Activated B cell treated with CpG ODN at 0.5 μM for 24 hours (primary cell): ENCODE data around the gene ZFHX3. TPM values are rescaled to one million over a fixed set of nuclear protein-coding genes. Genes with fewer than 3 reads are reported as not detected.

Experiments used
- ATAC-seq: fragments of 200-7000 bp; cut with Tn5 transposase; one replicate; pipeline ENCODE4 v1.10.0; 2021; ENCODE audit warnings: low read depth, mild to moderate bottlenecking, moderate library complexity
- CTCF ChIA-PET: fragments of 350-600 bp; sonication (Branson Sonifier 250); formaldehyde crosslinking; loops from one replicate; lab custom pipeline; 2021; ENCODE audit warnings: antibody characterized with exemption; lab: Charles Lee
- POLR2A ChIA-PET: fragments of 350-600 bp; sonication (Branson Sonifier 250); formaldehyde crosslinking; loops from one replicate; lab custom pipeline; 2021; ENCODE audit warnings: antibody characterized with exemption; lab: Charles Lee
- DNase-seq: peaks from one replicate; pipeline ENCODE4 v3.0.0; 2022
- H3K27ac Mint-ChIP-seq: one replicate; pipeline ENCODE4 v1.8.0; 2020; ENCODE audit warnings: mixed read lengths
- H3K27me3 Mint-ChIP-seq: one replicate; pipeline ENCODE4 v1.8.0; 2021; ENCODE audit warnings: mixed read lengths
- H3K36me3 Mint-ChIP-seq: one replicate; pipeline ENCODE4 v1.8.0; 2021; ENCODE audit warnings: low read depth, mixed read lengths
- H3K4me1 Mint-ChIP-seq: one replicate; pipeline ENCODE4 v1.8.0; 2021; ENCODE audit warnings: mixed read lengths
- H3K4me3 Mint-ChIP-seq: one replicate; pipeline ENCODE4 v1.8.0; 2020; ENCODE audit warnings: mild to moderate bottlenecking, mixed read lengths
- H3K9me3 Mint-ChIP-seq: one replicate; pipeline ENCODE4 v1.8.0; 2020; ENCODE audit warnings: mixed read lengths
- CTCF ChIP-seq: fragments of 200-600 bp; IDR thresholded peaks from one replicate; pipeline ENCODE4 v1.8.0; 2022; ENCODE audit warnings: antibody characterized with exemption, mild to moderate bottlenecking
- intact Hi-C: fragments of 100-400 bp; cut with micrococcal nuclease; formaldehyde crosslinking; loops from one replicate; pipeline ENCODE4 v1.15.1; 2024
- total RNA-seq: library from RNA; stranded (reverse); gene quantifications from 2 replicates; pipeline ENCODE4 v1.2.3, GENCODE V29; 2022

The ZFHX3 gene
- total RNA-seq, 1 donor from 2014 or later: 9.2 TPM

GRCh38 chr16:73066927-73067670 lies 19.2 kb upstream of the ZFHX3 start:
- Mint-ChIP-seq H3K27ac (no peak overlapping the region), H3K4me3 (no peak overlapping the region), H3K36me3 (no peaks in the 10 kb centered on the region), H3K27me3 (peaks cover 66% of the 10 kb centered on the region), H3K4me1 (peaks cover 41% of the 10 kb centered on the region), H3K9me3 (no peaks in the 10 kb centered on the region)
- ATAC-seq (no peak), DNase-seq (no peak)
- ChIA-PET POLR2A (no interaction called here), CTCF (no interaction called here)
- intact Hi-C loops: loop anchor here (5.0 kb wide), 1 partner anchor 35 kb away; no protein-coding TSS in a partner anchor
- TF ChIP-seq CTCF: no peak

- no peak overlapping the region for H3K27ac Mint-ChIP-seq
- DNase-seq: no peak
- intact Hi-C loops: loop anchor here (5.0 kb wide), 1 partner anchor 34 kb away; no protein-coding TSS in a partner anchor
- no peaks in the 10 kb centered on the region for H3K9me3 Mint-ChIP-seq
- CTCF ChIA-PET: no interaction called here
- POLR2A ChIA-PET: no interaction called here
- no peaks in the 10 kb centered on the region for H3K36me3 Mint-ChIP-seq
- ATAC-seq: no peak
- H3K4me3 Mint-ChIP-seq: no peak overlapping the region
- no peak for TF ChIP-seq CTCF
- H3K27me3 Mint-ChIP-seq: peaks cover 67% of the 10 kb centered on the region
- H3K4me1 Mint-ChIP-seq: peaks cover 41% of the 10 kb centered on the region
Measured at GRCh38 chr16:73066331-73066926, 18.5 kb upstream of the ZFHX3 start.

- H3K36me3 Mint-ChIP-seq: no peaks in the 10 kb centered on the region
- DNase-seq (no peak), ATAC-seq (no peak)
- H3K27me3 Mint-ChIP-seq: peaks cover 64% of the 10 kb centered on the region
- peaks cover 36% of the 10 kb centered on the region for H3K4me1 Mint-ChIP-seq
- no peaks in the 10 kb centered on the region for H3K9me3 Mint-ChIP-seq
- ChIA-PET CTCF (no interaction called here), POLR2A (no interaction called here)
- H3K4me3 Mint-ChIP-seq: no peak overlapping the region
- intact Hi-C loops: loop anchor here (5.0 kb wide), 1 partner anchor 33 kb away; no protein-coding TSS in a partner anchor
- no peak for TF ChIP-seq CTCF
- no peak overlapping the region for H3K27ac Mint-ChIP-seq
Measured at GRCh38 chr16:73065632-73066330, 17.9 kb upstream of the ZFHX3 start.

GRCh38 chr16:73064994-73065545 lies 17.1 kb upstream of the ZFHX3 start:
- intact Hi-C loops: loop anchor here (5.0 kb wide), 2 partner anchors 33 to 398 kb away; no protein-coding TSS in a partner anchor
- no peak overlapping the region for H3K4me3 Mint-ChIP-seq
- POLR2A ChIA-PET: no interaction called here

More at GRCh38 chr16:73064994-73065545, 17.1 kb upstream of the ZFHX3 start:
- H3K27me3 Mint-ChIP-seq: peaks cover 63% of the 10 kb centered on the region
- peaks cover 31% of the 10 kb centered on the region for H3K4me1 Mint-ChIP-seq
- H3K9me3 Mint-ChIP-seq: no peaks in the 10 kb centered on the region
- ATAC-seq: no peak
- no peaks in the 10 kb centered on the region for H3K36me3 Mint-ChIP-seq
- TF ChIP-seq CTCF: no peak
- DNase-seq: no peak
- H3K27ac Mint-ChIP-seq: no peak overlapping the region
- CTCF ChIA-PET: no interaction called here
